Inflammatory macrophage treated with lipopolysaccharide for 1 hour (primary cell): Measurements from ENCODE around the gene ALPK3.
A peak's percentile ranks its signal among the peaks of the same experiment; 100 is the strongest.

Experiments
- DNase-seq, 2 donors: peaks; one replicate each; pipeline ENCODE4 v3.0.0-alpha.2; 2020 to 2022

ALPK3 gene

GRCh38 chr15:84903751-84904150 is 86.6 kb downstream of the ALPK3 start:
- no peak for DNase-seq

DNA sequence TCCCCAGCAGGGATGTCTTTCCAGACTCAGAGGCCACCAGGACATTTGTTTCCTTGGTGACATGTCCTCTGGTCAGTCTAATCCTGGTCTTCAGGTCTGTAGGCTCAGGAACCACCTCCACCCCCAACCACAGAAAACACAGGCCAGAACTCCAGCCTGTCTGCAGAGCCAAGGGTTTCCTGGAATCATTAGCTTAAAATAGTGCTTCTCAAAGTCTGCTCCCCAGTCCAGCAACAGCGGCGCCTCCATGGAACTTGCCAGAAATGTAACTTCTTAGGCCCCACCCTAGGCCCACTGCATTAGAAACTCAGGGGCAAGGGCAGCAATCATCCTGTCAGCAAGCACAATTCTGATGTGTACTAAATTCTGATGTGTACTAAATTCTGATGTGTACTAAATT is 87.3 kb downstream of the ALPK3 start:
- no peak for DNase-seq

- no peak for DNase-seq
Measured at GRCh38 chr15:84905016-84905916, 88.1 kb downstream of the ALPK3 start.

DNA sequence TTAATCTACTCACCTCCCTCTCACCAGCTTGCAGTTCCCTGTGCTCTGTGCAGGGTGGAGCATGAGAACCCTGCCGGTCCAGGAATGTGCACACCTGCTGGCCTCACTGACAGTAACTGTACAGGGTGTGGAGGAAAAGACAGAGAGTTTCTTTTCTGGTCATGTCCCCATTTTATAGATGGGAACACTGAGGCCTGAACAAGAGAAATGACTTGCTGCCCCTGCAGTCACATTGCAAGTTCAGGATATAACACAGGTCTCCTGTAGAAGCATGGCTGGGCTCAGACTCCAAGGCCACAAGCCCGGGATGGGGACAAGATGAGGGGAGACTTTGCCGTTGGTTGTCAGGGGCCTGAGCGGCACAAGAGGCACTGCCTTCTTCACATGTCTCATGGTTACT is 90.6 kb downstream of the ALPK3 start:
- DNase-seq: no peak

- DNase-seq: no peak
Measured at GRCh38 chr15:84908564-84908963, 91.4 kb downstream of the ALPK3 start.

DNA sequence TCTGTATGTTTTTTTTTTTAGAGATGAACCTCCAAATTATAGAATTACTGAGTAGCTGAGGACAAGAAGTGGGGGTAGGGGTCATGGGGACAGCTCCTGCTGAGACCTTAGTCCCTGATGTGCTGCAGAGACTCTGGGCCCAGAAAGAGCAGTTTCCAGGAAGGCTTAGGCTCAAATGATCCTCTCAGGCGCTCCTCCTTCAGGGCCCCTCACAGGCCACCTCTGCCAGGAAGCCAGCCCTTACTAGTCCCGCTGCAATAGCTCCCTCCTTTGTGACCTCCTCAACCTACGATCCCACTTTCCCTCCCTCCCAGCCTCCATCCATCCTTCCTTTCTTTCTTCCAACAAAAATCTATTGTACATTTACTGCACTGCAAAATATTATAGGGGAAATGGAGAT is 91.9 kb downstream of the ALPK3 start:
- no peak for DNase-seq

GRCh38 chr15:84909782-84910181 is 92.6 kb downstream of the ALPK3 start:
- DNase-seq: no peak

DNA sequence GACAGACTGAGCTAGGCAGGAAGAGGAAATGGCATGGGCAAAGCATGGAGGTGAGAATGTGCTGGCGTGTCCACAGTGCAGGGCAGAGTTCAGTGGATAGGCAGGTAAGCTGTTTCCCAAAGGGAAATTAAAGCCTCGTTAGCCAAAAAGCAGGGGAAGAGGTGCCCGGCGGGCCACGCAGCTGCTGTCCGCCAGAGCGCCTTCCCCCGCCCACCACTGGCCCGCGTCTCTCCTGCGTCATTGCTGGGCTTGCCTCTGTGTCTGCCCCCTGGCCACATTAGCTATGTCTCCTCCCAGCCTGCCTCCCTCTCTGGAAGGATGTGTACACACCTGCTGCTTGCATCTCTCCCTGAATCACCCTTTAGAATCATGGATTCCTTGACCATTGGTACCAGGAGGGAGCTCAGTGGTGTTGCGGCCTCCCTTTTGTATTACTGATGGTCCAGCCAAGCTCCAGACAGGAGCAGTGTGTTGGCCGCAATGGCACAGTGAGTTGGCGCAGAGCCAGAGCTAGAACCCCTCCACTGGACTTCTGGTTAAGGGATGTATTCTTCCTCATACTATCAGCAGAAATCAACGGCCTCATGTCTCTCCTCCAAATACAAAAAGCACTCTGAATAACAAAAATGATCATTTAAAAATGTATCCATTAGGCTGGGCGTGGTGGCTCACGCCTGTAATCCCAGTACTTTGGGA is 93.9 kb downstream of the ALPK3 start:
- no peak for DNase-seq

DNA sequence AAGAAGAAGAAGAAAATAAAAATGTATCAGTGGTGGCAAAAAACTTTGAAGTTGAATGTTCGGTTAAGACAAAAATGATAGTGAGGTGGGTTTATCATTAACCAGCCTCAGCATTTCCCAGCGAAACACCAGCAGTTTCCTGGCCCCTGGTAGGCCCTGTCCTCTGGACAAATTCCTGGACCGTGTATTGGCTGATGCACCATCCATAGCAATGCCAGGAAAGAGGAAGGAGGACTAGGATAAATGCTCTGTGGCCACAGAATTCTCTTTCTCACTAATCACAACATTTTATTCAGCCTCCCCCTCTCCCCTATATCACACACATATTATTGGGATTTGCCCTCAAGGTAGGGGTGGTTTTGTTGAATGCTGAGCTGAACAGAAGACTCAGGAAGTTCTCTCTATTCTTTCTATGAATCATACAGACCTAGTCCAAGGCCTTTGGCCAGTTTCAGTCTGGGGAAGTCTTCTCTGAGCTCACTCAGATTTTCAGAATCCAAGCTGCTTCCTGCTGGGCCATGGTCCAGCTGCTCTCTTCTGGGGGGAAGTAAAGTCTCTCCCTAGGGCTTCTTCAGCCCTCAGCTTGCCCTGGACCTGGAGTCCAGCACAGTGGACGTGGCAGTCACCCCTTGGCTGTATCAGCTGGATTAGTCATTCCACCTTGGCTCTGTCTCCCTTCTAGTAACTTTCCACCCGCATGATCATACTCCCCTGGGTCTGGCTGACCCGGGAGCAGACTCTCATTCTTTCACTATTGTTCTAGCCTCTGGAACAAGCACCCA is 94.9 kb downstream of the ALPK3 start:
- DNase-seq: peak in 1 of 2 donors; percentile 20

GRCh38 chr15:84913360-84913723 is 96.2 kb downstream of the ALPK3 start:
- DNase-seq: no peak

DNA sequence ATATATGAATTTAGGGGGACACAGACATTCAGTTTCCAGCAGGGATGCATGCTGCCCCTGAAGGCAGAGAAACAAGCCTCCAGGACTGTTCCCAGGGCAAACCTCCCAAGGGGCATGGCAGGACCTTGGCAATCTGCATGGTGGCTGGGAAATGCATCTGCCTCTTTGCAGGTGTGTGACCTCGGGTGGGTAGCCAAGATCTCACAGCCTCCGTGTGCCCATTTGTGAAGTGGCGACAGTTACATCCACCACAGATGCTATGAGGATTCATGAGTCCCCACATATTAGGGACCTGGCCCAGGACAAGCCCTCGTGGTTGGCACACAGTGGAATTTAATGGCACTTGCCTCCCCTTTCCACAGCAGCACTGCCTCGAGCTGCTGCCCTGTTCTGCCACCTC is 97.2 kb downstream of the ALPK3 start:
- DNase-seq: no peak

GRCh38 chr15:84914909-84915605 is 97.9 kb downstream of the ALPK3 start:
- peak; percentile 3 to 46 for DNase-seq

GRCh38 chr15:84915606-84915958 is 98.4 kb downstream of the ALPK3 start:
- DNase-seq: no peak

DNA sequence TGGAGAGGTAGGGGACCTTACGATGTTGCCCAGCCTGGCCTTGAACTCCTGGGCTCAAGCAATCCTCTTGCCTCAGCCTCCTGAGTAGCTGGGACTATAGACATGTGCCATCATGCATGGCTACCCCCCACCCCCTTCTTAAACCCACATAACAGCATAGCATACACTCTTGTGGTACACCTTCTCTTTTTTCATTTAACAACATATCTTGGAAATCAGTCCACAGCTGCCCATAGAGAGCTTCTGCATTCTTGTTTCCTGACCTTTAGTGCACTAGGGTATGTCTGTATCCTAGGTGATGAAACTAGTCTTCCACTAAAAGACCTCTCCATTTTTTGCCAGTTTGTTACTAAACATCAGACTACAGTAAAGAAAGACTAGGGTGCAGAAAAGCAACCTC is 100.3 kb downstream of the ALPK3 start:
- DNase-seq: no peak

DNA sequence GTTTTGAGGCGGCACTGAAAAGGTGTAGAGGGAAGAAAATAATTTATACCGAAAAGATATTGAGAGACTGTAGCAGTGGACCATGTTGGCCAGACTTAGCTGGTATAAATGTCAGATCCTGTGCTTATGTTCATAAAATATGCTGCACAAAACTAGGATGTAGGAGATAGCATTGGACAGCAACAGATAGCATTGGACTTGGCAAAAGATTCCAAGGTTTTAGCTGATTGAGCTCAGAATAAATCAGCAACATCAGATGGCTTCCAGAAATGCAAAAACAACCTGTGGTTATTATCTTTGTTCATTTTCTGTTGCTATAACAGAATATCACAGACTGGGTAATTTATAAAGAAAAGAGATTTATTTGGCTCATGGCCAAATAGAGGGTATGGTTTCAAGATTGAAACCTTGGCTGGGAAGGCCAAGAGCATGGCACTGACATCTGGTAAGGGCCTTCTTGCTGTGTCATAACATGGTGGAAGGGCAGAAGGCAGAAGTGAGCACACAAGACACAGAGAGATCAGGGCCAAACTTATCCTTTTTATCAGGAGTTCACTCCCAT is 102.0 kb downstream of the ALPK3 start:
- no peak for DNase-seq

DNA sequence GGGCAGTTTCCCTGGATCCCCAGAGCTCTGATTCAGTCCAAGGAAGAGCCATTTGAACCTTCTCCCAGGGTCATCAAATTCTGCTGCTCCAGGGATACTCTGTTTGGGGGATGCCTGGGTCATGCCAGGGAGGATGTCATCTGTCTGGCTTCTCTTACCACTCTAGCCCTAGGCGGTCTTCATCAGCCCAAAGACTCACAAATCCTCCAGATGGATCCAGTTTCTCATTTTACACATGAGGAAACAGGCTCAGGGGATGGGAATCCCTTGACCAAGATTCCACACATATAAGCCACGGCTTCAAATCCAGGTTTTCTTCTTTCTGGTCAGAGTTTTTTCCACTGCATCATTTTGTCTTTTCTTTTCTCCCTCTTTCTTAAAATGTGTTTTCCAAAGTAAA is 104.0 kb downstream of the ALPK3 start:
- DNase-seq: no peak

DNA sequence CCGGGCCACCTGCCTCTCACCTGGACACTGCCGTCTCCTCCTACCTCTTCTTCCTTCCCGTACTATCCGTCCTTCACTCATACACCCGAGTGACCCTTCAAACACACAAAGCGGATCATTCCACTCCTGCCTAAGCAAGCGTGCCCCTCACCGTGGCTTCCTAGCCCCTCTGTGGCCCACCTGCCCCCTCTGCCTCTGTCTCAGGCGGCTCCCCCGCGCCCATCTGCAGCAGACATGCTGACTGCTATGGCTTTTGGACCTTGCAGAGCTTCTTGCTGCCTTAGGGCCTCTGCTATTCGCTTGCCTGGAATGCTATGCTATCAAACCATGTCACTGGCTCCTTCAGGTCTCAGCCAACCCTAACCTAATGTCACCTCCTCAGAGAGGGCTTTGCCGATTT is 105.4 kb downstream of the ALPK3 start:
- DNase-seq: no peak
